Urinary bladder (tissue), 4 donors: ENCODE data around the gene FUT8. TPM values are rescaled to one million over a fixed set of nuclear protein-coding genes. Genes with fewer than 3 reads are reported as not detected.

Experiments
- DNase-seq: peaks from one replicate; pipeline ENCODE4 v3.0.0-alpha.2; 2015; ENCODE audit errors: extremely low spot score
- H3K27ac ChIP-seq: one replicate; pipeline ENCODE4 v1.5.1; 2013; ENCODE audit warnings: low read depth, mild to moderate bottlenecking, moderate library complexity
- H3K36me3 ChIP-seq: one replicate; pipeline ENCODE4 v1.6.1; 2013; ENCODE audit warnings: mild to moderate bottlenecking, moderate library complexity; ENCODE audit not compliant: insufficient read depth
- H3K4me1 ChIP-seq: one replicate; pipeline ENCODE4 v1.6.1; 2013; ENCODE audit warnings: mild to moderate bottlenecking, moderate library complexity; ENCODE audit not compliant: insufficient read depth
- H3K4me3 ChIP-seq: one replicate; pipeline ENCODE4 v1.5.1; 2013; ENCODE audit warnings: low read depth, low read length
- WGBS: extraction: QIAGEN DNeasy Blood & Tissue Kit; methylation state at CpG from one replicate; pipeline ENCODE4 v1.1.7; 2013; 5-methylcytosine and 5-hydroxymethylcytosine counted together
- polyA plus RNA-seq: library from polyadenylated mRNA; stranded (reverse); fragments of 200-250 nt; gene quantifications from one replicate; pipeline ENCODE4 v1.2.3, GENCODE V29; 2013
- total RNA-seq: library from RNA; depleted of rRNA; stranded (reverse); fragments of >200 nt; gene quantifications from one replicate; pipeline ENCODE4 v1.2.3, GENCODE V29; 2014
- donor health status: healthy with polysubstance abuse.
- donor health status: healthy.

The FUT8 gene
- total RNA-seq (62.1 TPM), polyA plus RNA-seq (20.9 TPM)

DNA sequence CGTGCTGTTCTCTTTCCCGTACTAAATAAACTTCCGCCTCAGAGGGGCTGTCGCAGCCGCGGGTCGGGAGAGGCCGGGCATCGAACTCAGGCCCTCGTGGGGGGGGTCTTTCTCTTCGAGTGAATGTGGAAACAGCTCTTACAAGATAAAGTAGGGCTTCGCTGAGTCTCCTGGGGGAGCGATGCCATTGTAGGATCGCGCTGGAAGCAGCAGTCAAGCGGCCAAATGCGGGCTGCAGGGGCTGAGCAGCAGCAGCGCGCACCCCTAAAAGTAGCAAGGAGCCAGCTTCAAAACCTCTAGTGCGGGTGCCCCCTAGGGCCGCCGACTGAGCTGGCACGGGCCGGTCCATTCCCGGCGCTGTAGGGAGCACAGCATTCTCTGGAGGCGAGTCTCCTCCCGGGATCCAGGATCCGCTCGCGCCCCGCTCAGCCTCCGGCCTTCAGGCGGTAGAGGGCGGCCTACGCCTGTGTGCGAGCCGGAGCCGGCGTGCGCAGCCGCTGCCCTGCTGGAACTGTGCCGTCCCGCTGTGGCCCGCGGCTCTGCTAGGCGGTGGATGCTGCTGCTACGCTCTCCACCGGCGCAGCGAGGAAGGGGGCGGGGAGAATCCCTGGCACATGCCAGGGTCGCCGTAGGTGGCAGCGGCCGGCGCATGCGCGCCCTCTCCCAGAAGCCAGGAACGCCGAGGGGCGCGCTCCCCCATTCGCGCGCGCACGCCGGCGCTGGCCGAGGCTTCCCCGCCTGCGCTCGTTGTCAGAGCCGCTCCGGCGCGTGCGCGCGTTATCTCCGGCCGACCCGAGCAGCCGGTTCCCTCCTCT is at the start of gene FUT8:
FUT8 (plus strand) TSS at position 699 of the 815 bp plus-strand sequence. CDS start 148,834 bp downstream, outside the sequence.
- under 1% methylated on average over 85 of the region's 85 CpGs for WGBS
- H3K4me3 ChIP-seq = peak within 1 kb of the TSS; percentile 86
- no peaks in the 10 kb centered on the region for H3K36me3 ChIP-seq
- DNase-seq = peak; percentile 74
- H3K27ac ChIP-seq = peak within 1 kb of the TSS; percentile 86
- no peaks in the 10 kb centered on the region for H3K4me1 ChIP-seq

DNA sequence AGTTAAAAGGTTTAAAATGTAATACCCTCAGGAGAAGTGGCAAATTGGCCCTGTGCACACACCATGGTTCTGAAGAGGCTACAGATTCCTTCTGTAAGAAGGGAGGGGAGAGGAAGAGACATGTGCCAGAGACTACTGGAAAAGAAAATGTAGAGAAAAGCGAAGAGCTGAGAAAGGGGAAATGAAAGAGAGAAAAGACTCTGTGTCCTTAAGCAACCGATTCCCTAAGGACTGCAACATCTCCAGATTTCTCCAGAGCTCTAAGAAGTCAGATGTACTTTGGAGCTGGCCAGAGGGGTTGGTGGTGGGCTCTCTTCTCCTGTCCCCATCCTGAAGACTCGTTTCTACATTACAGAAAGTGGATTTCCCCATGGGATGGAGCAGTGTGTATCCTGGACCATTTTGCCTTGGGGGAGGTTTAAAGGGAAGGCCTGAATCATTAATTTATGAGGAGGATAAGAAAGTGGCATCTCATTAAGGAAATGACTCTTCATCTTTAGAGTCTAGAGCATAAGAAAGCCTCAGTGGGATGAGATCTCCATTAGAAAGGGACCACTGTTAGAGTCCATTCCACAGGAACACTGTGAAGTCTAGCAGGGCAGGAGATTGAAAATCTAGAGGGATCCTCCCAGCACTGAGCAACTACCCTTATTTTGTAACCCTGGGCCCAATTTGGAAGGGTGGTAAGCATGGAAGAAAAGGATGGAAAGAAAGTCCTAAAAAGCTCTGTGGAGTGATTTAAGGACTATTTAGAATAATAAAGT is 45.5 kb upstream of the FUT8 start:
- no peaks in the 10 kb centered on the region for H3K4me1 ChIP-seq
- H3K4me3 ChIP-seq = no peak overlapping the region
- no peak overlapping the region for H3K27ac ChIP-seq
- 84% methylated on average over 3 of the region's 3 CpGs for WGBS
- no peak for DNase-seq
- H3K36me3 ChIP-seq = no peaks in the 10 kb centered on the region

DNA sequence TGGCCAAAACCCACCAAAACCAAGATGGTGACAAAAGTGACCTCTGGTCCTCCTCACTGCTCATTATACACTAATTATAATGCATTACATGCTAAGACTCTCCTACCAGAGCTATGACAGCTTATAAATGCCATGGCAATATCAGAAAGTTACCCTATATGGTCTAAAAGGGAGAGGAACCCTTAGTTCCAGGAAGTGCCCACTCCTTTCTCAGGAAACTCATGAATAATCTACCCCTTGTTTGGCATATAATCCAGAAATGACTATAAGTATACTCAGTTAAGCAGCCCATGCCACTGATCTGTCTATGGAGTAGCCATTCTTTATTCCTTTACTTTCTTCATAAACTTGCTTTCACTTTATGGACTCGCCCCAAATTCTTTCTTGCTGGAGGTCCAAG is 43.0 kb upstream of the FUT8 start:
- Histone ChIP-seq H3K4me3 (no peak overlapping the region), H3K27ac (no peak overlapping the region), H3K36me3 (no peaks in the 10 kb centered on the region), H3K4me1 (no peaks in the 10 kb centered on the region)
- DNase-seq = no peak
- WGBS = 96% methylated on average over 1 of the region's 1 CpG

DNA sequence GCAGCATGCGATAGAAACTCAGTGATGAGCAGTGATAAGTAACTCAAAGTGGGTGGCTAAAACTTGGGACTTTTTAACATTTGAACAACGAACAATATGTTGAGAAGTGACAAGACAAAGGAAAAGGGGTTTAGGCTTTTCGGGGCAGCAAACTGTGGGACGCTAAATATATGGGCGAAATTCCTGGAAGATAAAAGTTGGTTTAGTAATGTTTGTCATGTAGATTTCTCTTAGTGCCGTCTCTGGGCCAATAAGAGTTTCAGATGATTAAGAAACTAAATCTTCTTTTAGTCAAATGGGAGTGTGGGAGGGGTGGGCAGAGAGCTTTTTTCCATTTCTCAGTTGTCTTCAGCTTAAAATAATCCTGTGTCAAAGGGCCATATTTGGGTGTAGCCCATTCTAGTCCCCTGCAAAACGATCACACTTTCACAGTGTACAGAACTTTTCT is 41.7 kb upstream of the FUT8 start:
- no peaks in the 10 kb centered on the region for H3K4me1 ChIP-seq
- WGBS = 48% methylated on average over 7 of the region's 7 CpGs
- H3K27ac ChIP-seq = no peak overlapping the region
- H3K36me3 ChIP-seq = no peaks in the 10 kb centered on the region
- no peak overlapping the region for H3K4me3 ChIP-seq
- no peak for DNase-seq

DNA sequence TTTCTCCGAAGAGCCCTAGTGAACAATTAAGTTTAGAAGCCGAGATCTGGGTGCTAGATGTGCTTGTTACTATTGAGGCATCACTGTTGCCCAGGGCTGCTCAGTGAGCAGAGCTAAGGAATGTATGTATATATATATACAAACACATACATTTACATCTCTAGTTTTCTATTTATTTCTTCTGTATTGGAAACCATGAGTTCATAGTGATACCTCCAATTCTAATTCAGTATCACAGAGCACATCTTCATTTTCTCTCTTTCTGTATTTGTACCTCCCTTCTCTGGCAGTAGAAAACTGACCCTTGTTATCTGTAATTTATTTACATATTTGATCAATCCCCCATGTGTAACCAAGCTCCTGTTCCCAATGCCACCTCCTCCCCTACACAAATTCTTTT is 40.7 kb upstream of the FUT8 start:
- no peak for DNase-seq
- H3K36me3 ChIP-seq = no peaks in the 10 kb centered on the region
- WGBS = 96% methylated on average over 2 of the region's 2 CpGs

GRCh38 chr14:65373016-65373670 is 39.4 kb upstream of the FUT8 start:
- H3K4me3 ChIP-seq = no peak overlapping the region

More for the DNA sequence above, 40.7 kb upstream of the FUT8 start:
- Histone ChIP-seq H3K4me3 (no peak overlapping the region), H3K4me1 (no peaks in the 10 kb centered on the region), H3K27ac (no peak overlapping the region)

DNA sequence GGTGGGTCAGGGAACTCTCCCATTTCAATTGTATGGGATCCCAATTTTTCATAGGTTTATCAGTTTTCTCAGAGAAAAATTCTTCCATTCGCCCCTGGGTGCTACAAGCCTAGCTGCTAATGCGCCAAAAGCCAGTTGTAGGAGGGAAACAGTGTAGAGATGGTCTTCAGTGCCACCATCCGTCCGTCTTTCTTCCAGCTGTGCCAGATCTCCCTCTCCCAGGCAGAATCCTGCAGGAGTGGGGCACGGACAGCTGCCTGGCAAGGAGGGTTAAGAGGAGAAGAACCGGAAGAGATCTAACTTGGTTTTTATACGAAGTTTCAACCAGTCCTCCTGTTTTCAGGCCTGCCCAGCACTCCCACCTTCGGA is 38.9 kb upstream of the FUT8 start:
- 79% methylated on average over 8 of the region's 8 CpGs for WGBS
- H3K4me3 ChIP-seq = no peak overlapping the region
- DNase-seq = no peak

More at GRCh38 chr14:65373016-65373670, 39.4 kb upstream of the FUT8 start:
- no peaks in the 10 kb centered on the region for H3K4me1 ChIP-seq
- no peak overlapping the region for H3K27ac ChIP-seq
- WGBS = 75% methylated on average over 15 of the region's 15 CpGs
- no peaks in the 10 kb centered on the region for H3K36me3 ChIP-seq
- no peak for DNase-seq

GRCh38 chr14:65377576-65377975 is 35.0 kb upstream of the FUT8 start:
- Histone ChIP-seq H3K27ac (no peak overlapping the region), H3K4me1 (no peaks in the 10 kb centered on the region), H3K4me3 (no peak overlapping the region), H3K36me3 (no peaks in the 10 kb centered on the region)
- no peak for DNase-seq
- WGBS = 49% methylated on average over 4 of the region's 4 CpGs

More for the DNA sequence above, 38.9 kb upstream of the FUT8 start:
- no peaks in the 10 kb centered on the region for H3K4me1 ChIP-seq
- H3K36me3 ChIP-seq = no peaks in the 10 kb centered on the region
- H3K27ac ChIP-seq = no peak overlapping the region

- no peak overlapping the region for H3K4me3 ChIP-seq
- no peak for DNase-seq
- H3K4me1 ChIP-seq = no peaks in the 10 kb centered on the region
- no peak overlapping the region for H3K27ac ChIP-seq
- 81% methylated on average over 3 of the region's 3 CpGs for WGBS
- no peaks in the 10 kb centered on the region for H3K36me3 ChIP-seq
These were observed 29.9 kb upstream of the FUT8 start for GRCh38 chr14:65382586-65382985.

GRCh38 chr14:65387171-65387570 is 25.4 kb upstream of the FUT8 start:
- Histone ChIP-seq H3K4me1 (no peaks in the 10 kb centered on the region), H3K36me3 (no peaks in the 10 kb centered on the region), H3K27ac (no peak overlapping the region), H3K4me3 (no peak overlapping the region)
- no peak for DNase-seq
- 83% methylated on average over 6 of the region's 6 CpGs for WGBS

DNA sequence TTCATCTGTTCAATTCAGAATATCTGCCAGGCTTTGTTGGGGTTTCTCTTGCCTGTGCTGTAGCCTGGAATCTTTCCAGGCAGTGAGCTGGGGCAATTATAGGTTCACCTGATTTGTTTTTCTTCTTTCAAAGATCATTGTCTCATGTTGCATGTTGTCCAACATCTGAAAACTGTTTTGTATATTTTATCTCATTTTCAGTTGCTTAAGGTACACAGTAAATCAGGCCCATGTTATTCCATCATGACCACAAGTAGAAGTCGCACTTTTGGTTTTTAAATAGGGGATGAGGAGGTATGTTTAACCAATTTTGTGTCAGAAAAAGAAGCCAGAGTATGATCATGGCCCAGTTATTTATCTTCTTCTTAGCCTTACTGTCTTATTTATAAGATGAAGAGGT is 24.9 kb upstream of the FUT8 start:
- WGBS = 96% methylated on average over 1 of the region's 1 CpG
- Histone ChIP-seq H3K36me3 (no peaks in the 10 kb centered on the region), H3K4me1 (no peaks in the 10 kb centered on the region)

GRCh38 chr14:65392296-65392695 is 20.2 kb upstream of the FUT8 start:
- H3K27ac ChIP-seq = no peak overlapping the region
- WGBS = 72% methylated on average over 4 of the region's 4 CpGs
- H3K4me1 ChIP-seq = no peaks in the 10 kb centered on the region
- no peaks in the 10 kb centered on the region for H3K36me3 ChIP-seq
- no peak overlapping the region for H3K4me3 ChIP-seq
- no peak for DNase-seq

More for the DNA sequence above, 24.9 kb upstream of the FUT8 start:
- DNase-seq = no peak
- no peak overlapping the region for H3K27ac ChIP-seq
- no peak overlapping the region for H3K4me3 ChIP-seq

GRCh38 chr14:65396082-65396910 is 16.2 kb upstream of the FUT8 start:
- Histone ChIP-seq H3K27ac (no peak overlapping the region), H3K4me3 (no peak overlapping the region), H3K36me3 (no peaks in the 10 kb centered on the region), H3K4me1 (no peaks in the 10 kb centered on the region)
- WGBS = 73% methylated on average over 5 of the region's 5 CpGs
- DNase-seq = no peak
